Stimulated activated naive CD4-positive, alpha-beta T cell (primary cell): ENCODE results near the gene C3orf49.
A peak's percentile ranks its signal among the peaks of the same experiment; 100 is the strongest.

ENCODE experiments used
- DNase-seq, 6 experiments: peaks; one replicate each; lab custom pipeline; 2025; lab: John Stamatoyannopoulos, UW

Gene C3orf49

DNA sequence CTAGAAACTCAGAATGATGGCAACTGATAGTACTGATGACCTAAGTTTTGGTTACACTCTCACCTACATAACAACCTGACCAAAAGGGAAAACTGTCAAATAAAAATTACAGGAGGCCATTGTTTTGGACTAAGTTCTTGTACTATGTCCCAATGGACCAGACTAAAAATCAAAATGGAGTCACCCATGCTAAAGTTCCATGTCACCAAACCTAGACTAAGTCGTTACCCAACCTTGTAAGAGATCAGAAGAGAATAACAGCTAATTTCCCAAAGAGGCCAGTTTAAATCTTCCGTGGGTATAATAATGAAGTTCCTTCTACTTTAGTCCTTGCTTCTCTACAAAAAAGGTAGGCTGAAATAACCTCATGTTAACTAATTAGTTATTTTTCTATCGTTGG, 32.2 kb downstream of the C3orf49 start:
- DNase-seq: no peak

DNA sequence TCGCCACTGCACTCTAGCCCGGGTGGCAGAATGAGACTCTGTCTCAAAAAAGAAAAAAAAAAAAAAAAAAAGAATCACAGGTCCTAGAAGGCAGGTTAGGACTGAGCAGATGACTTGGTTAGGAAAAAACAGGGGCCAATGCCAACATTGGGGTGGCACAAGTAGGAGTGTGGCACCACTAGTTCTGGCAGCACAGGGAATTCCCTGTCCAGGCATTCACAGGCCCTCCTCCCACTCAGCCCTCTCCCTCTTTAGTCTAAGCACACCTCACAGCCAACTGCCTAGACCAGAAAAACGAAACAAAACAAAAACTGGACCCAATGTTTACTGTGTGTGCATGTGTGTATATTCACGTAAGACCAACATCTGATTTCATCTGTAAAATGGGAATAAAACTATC, 34.0 kb downstream of the C3orf49 start:
- DNase-seq: no peak

DNA sequence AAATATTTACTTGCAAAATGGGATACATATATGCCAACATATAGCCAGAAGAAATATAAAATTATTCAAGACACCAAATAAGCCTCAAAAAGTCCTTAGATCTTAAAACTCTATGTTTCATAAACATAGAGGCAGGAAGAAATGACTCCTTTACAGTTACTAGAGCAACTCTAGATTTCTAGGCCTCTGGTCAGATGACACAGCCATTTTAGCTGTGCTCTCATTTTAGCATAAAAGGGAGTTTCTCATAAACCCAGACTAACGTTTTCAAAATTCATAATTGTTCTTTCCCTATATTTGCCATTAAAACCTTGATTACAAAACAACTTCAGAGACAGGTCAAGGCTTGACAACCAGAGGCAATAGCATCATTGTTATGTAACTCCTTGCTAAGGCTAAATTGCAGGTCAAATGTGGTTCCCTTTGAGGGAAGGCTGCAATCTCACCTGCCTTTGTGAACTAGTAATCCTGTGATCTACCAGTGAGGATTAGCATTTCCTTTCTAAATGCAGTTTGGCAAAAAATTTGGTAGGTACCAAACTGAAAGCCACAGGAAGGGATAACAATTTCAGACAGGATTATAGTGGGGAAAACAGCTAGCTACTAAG, 36.3 kb downstream of the C3orf49 start:
- no peak for DNase-seq

DNA sequence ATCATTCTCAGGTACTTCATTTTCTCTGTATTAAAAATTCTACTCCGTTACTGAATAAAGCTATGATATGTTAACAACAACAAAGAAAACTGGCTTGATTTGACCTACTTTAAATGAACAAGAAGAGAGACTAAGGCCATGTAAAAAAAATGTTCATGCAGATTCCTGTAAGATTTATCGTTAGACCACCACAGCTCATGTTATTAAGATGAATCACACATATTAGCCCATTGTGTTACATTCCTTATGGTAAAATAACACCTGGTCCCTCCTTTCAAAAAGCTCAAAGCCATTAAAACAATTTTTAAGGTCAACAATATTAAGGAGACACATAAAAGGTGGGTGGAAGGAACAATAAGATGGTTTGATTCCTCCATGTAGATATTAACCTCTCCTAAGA, 38.2 kb downstream of the C3orf49 start:
- DNase-seq: no peak

DNA sequence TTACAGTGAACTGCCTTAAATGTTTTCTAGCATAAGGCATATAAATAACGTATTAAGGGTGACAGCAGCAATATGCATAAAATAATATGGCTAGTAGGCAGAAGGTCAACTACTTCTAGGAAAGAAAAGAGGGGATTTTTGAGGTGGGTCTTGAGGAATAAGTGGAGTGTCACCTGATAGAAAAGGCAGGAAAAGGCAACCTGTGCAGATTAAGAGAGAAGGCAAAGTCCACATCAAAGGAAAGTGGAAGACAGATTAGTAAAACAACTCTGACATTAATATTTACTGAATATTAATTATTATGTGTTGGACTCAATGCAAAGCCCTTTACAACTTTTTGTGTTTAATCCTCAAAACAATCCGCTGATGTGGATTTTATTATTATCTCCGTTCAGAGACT, 41.7 kb downstream of the C3orf49 start:
- DNase-seq: no peak

DNA sequence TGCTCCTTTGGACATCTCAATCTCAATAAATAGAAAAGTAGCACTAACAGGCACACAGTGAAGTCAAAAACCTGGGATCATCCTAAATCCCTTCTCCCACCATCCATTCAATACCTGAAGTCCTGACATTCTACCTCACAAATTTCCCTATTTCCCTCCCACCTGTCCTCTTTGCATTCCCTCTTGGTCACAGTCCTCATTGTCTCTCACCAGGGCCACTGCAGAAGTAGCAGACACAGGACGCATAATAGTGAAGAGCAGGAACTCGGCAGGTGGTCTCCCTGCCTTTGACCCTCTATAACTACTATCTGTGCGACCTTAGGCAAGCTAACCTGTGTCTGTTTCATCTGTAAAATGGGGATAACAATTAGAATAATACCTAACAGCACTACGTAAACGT, 42.2 kb downstream of the C3orf49 start:
- DNase-seq: no peak

DNA sequence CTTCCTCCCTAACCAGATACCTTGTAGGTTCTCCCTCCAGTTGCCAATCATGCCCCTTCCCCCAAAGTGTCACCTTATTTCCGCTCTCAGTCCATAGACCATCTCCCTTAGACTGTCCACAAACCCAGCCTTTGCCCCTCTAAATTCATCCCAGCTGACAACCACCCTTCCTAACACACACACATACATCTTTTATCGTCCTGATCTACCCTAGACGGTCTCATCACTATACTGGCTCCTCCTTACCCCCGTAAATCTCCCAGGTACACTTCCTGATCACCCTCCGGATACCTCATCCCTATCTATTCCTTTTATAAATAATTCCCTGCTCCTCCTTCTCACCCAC, 43.7 kb downstream of the C3orf49 start:
- no peak for DNase-seq

DNA sequence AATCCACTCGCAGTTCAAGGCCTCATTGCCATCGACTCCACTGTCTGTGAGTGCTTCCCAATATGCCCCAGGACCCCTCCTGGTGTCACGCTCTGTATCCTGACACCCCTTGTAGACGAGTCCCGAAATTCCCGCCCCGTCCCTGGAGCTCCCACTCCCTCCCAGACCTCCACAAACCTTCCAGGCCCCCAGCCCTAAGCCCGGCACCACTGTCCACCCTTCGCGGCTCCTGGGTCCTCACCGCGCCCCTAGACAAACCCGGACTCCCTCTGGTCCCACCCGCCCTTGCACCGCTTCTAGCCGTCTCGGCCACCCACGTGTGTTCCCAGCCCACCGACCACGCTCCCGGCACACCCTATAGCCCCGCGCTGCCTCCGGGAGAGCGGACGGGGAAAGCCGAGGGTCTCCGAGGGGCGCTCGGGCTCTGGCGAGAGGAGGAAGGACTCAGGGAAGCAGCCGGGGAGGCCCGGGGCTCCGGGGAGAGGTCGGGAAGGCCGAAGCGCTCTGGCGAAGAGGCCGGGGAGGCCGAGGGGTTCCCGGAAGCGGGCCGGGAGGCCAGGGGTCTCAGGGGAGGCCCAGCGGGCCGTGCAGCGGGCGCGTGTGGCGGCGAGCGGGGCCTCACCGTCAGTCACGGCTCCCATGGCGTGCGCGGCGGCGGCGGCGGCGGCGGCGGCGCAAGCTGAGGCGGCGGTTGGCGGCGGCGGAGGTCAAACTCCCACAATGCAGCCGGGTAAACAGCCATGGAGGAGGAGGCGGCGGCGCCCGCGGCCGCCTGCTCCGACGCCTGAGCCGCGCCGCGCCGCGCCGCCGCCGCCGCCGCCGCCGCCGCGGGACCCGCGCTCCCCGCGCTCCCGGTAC, 44.3 kb downstream of the C3orf49 start, which contains the start of the genes ATXN7 and THOC7:
Gene ATXN7, plus strand, starts transcription at position 718 of the 858 bp plus-strand sequence. CDS start 48,732 bp downstream, outside the sequence.
Gene THOC7, minus strand, starts transcription at position 656 of the 858 bp plus-strand sequence. Its CDS starts 15 bp downstream, at position 641.
- peak; percentile 49 to 69 (median 62) for DNase-seq

DNA sequence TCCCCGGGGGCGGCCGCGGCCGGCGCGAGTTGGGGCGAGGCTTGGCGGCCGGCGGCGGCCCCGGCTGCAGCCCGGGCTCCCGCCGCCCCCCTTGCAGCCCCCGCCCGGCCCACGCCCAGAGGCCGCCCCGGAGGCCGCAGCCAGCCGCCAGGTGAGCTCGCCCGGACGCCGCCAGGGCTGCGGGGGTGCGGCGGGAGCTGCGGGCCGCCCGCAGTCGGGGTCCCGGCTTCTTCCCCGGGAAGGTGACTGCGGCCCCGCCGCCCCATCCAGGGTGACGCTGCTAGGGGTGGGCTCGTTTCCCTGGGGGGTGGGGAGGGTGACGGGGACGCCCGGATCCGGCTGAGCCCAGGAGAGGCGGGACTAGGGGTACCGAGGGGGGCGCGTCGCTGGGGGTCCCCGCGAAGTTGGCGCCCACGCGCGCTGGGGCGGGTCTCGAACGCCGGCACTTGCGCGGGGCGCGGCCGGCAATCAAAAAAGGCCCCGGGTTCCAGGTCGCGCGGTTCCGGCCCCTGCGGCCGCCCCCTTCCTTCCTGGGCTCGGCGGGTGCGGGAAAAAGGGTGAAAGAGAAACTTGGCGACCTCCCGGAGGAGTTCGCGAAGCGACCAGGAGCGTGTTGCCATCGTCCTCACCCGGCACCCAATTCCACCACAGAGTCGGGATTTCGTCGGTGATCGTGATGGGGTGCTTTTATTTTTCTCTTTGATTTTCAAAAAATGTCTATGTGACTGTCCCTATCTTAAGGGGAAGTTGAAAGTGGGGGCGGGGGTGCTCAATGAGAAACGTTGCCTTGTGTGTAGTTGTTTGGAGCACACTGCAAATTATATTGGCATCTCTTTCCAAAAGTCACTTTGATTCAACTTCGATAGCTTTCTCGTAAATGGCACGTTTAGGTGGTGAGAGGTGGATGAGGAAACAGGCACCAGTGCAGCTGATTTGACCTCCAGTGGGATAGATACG, 45.2 kb downstream of the C3orf49 start:
- peak in 5 of 6 experiments; percentile 11 to 35 (median 34) for DNase-seq

DNA sequence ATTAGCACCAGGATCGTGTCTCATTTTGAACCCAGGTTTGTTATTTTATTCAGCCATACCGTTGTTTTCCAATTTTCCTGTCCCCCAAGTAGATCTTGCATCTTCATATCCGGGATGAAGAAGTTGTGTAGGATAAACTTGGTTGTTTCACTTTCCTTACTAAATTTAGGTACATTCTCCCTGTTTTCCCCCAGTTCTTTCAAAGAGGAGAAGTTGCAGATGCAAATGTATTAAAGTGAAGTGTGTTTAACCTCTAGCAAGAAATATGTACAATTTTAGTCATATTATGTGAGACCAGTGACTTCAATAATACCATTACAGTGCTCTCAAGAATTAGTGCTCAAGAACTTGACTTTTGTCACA, 45.8 kb downstream of the C3orf49 start:
- no peak for DNase-seq

DNA sequence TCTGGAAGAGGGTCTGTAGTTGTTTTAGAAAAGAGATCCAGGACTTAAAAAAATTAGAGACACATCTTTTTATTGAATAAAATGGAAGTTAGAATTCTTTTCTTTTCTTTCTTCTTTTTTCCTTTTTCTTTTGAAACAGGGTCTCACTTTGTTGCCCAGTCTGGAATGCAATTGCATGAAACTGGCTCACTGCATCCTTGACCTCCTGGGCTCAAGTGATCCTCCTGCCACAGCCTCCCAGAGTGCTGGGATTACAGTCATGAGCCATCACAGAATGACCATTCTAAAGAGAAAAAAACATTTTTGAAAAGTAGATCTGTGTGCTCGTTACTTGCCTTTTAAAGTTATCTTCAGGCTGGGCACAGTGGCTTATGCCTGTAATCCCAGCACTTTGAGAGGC, 48.1 kb downstream of the C3orf49 start:
- DNase-seq: no peak

DNA sequence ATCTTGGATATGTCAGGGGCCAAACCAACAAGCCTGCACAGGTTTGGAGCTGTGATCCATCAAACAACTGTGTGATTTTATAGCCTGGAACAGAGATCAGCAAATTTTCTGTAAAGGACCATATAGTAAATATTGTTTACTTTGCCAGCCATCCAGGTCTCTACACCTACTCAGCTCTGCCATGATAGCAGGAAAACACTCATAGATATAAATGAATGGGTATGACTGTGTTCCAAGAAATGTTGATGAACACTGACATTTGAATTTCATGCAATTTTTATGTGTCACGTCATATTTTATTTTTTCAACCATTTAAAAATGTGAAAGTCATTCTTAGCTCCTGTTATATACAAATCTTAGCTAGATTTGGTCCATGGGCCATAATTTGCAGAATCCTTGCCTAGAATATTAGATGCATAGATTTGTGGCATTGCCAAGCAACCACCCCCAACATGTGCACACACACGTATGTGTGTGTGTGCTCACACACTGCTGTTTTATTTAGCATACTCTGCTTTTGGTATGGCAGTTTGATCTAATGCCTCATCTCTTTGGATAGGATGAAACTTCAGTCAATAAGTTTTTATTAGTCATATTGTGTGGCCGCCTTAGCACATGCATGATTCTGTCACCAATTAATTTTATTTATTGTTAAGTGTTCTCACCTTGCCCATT, 51.0 kb downstream of the C3orf49 start:
- DNase-seq: no peak

DNA sequence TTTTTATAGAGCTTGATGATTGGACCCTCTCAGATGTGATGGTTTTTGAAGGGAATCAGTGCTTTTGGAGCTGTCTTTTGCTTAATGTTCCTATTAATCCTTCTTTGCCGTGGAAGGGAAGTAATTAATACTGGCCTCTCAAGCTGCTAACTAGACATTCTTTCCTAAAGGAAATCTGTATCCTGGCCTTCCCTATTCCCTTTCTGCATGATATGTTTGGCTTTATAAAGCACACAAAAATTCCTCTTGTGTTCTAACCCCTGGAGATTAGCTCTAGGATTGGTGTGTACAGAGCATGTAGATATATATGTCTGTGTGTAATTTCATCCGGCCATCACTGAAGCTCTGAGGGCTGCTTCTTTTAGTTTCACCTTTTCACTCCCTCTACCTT, 51.5 kb downstream of the C3orf49 start:
- DNase-seq: no peak

DNA sequence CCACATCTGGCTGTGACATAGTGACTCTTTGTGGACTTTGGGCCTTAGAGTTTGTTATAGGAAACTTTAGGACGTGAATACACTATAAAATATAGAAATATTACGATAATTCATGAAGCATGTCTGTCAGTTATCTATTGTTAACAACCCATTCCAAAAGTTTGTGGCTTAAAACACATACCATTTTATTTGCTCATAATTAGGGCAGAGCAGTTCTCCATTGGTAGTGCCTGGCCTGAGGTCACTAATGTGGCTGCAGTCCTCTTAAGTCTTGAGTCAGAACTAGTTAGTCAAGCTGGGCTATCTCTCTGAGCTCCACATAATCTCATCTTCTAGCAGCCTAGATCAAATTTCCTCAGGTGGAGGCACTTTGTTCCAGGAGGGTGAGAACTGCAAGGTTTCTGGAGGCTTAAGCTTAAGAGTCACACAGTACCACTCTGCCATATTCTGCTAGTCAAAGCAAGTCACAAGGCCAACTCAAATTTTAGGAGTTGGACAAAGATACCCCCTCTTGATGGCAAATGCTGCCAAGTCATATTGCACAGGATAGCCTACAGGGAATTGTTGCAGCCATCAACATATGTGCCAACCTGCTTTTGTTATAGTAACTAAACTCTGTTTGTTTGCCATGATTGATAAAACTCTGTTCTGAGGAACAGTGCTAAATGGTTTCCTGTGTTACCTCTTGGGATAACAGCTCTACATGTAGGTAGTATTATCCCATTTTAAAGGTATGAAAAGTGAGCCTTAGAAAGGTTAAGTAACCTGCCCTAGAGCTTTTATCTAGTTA, 53.2 kb downstream of the C3orf49 start:
- DNase-seq: no peak

DNA sequence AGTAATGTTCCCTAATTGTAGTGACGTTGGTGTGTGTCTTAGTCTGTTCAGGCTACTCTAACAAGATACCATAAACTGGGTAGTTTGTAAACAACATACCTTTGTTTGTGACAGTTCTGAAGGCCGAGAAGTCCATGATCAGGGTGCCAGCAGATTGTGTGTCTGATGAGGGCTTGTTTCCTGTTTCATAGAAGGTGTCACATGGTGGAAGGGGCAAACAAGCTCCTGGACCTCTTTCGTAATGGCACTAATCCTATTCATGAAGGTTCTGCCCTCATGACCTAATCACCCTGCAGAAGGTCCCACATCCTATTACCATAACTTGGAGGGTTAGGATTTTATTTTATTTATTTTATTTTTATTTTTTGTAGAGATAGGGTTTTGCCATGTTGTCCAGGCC, 55.7 kb downstream of the C3orf49 start:
- no peak for DNase-seq

DNA sequence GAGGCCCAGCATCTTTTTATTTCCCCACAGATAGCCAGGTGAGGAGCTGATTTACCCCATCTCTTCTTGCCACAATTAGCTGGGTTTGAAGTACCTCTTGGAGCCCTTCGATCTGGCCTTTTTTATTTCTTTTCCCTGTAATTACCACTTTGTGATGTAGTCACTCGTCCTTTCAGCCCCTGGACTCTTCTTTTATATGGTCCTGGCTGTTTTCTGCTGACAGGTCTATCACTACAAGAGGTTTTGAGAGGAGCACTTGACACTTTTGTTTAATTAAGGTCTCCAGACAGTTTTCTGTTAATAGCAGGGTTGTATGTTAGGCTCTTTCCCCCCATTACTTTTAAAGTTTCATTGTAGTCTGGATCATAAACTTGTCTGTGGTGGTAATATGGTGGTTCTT, 56.4 kb downstream of the C3orf49 start:
- no peak for DNase-seq

DNA sequence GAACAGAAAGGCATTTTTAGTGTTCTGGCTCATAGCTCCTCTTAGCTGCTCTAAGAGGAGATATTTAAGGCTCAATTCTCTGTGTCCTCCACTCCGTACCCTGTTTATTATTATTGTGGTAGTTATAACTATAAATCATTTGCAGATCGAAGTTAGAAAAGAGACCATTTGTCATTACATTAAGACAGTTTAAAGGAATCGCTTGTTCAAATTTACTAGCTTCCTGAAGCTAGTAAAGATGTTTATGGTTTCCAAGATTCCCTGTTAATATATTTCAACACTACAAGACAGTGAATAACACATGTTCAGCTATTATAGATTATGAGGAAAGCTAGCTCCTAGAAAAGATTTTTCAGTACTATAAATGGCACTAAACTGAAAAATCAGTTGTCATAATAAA, 57.2 kb downstream of the C3orf49 start:
- no peak for DNase-seq

DNA sequence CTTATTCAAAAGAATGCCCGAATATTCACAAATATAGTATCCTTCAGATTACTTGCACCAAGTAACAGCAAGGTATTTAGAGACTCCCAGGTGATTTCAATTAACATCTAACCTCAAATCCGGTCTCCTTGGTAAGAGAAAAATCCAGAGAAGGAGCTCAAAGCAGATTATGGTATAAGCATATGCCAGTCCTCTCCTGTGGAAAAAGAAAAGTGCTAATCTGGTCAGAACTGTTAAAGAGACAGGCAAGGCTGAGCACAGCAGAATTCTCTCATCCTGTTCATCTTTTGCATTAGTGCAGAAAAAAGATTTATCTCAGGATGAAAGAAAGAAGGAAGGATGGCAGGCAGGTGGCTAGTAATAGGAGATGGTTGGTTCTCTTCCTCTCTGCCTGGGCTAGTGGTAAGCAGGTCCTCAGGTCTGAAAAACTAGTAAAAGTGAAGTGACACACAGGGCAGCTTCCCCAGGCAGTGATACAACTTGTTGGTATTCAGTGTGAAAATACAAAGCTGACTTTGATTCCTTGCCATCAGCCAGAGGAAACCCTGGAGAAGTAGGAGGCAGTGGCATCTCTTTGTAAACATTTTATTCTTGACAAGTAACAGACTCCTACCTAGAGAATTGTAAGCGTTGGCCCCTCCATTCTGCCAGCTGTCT, 58.8 kb downstream of the C3orf49 start:
- no peak for DNase-seq

DNA sequence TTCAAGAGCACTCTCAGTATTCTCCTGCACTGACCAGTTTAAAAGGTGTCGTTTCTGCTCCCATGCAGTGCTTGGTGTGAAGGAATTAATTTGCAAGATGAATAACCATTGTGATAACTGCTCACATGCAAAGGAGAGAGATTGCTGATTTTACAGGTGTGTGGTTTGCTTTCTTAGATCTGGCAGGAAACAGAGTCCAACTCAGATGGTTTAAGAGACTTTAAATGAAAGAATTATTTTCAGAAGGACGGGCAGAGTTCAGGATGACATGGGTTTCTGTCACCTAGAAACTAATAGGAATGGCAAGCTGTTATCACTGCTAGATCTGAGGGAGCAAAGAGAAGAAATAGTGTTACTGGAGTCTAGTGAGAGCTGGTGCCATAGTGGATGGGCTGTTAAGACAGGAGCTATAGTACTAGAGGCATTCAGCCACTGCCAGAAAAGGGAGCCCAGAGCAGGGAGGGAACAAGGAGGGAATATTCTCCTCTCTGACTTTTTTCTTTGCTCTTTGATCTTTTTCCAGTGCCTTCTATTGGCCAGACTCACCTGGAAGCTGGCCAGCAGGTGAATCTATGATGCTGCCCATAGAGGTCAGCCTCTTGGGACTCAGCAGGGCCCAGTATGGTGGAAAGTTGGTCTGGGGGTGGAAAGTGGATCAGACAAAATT, 59.4 kb downstream of the C3orf49 start:
- DNase-seq: no peak

DNA sequence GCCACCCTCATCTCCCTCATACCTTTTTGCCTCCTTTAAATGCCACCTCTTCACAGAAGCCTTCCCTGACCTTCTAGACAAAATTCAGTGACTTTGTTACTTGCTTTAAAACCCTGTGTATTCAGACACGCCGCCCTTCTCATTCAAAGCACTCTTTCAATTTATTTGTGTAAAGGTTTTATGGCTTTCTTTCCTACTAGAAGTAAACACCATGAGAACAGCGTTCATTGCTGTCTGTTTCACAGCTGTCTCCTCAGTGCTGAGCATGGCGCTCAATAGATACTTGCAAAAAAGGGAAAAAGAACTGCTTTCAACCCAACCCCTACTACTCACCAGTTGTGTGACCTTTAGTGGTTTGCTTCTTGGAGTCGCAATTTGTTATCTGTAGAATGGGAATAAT, 61.6 kb downstream of the C3orf49 start:
- DNase-seq: no peak
